RWPE2 (cell line): Measurements from ENCODE around the gene GZMA.

Experiments
- ATAC-seq: fragments of 200-7000 bp; cut with Tn5 transposase; 3 replicates; pipeline ENCODE4 v1.9.1; 2021; ENCODE audit warnings: low read depth
- DNase-seq: peaks from one replicate; pipeline ENCODE4 v3.0.0-alpha.2; 2020; ENCODE audit warnings: low spot score
- H3K27ac ChIP-seq: fragments of 450-650 bp; 2 replicates; pipeline ENCODE4 v1.5.1; 2017; ENCODE audit warnings: mild to moderate bottlenecking; ENCODE audit not compliant: poor library complexity, severe bottlenecking
- H3K27me3 ChIP-seq: fragments of 250-450 bp; sonication (Bioruptor Pico); 2 replicates; pipeline ENCODE4 v1.5.1; 2021; ENCODE audit warnings: mild to moderate bottlenecking, moderate library complexity; ENCODE audit not compliant: insufficient read depth, poor library complexity, severe bottlenecking
- H3K36me3 ChIP-seq: fragments of 250-450 bp; sonication (Bioruptor Pico); 2 replicates; pipeline ENCODE4 v1.5.1; 2020; ENCODE audit warnings: low read depth, mild to moderate bottlenecking, moderate library complexity
- H3K4me1 ChIP-seq: fragments of 250-450 bp; sonication (Bioruptor Pico); 2 replicates; pipeline ENCODE4 v1.5.1; 2021; ENCODE audit warnings: mild to moderate bottlenecking, moderate library complexity; ENCODE audit not compliant: insufficient read depth, poor library complexity, severe bottlenecking
- H3K4me3 ChIP-seq: fragments of 250-450 bp; sonication (Bioruptor Pico); 2 replicates; pipeline ENCODE4 v1.5.1; 2021; ENCODE audit warnings: mild to moderate bottlenecking, moderate library complexity; ENCODE audit not compliant: severe bottlenecking
- H3K9me3 ChIP-seq: fragments of 250-450 bp; sonication (Bioruptor Pico); 2 replicates; pipeline ENCODE4 v1.5.1; 2021; ENCODE audit warnings: mild to moderate bottlenecking, moderate library complexity; ENCODE audit not compliant: severe bottlenecking
- CTCF ChIP-seq: fragments of 450-650 bp; IDR thresholded peaks from one replicate; pipeline ENCODE4 v1.5.1; 2017; ENCODE audit warnings: mild to moderate bottlenecking, moderate library complexity; ENCODE audit not compliant: poor library complexity, severe bottlenecking

Gene GZMA

GRCh38 chr5:55136521-55136920 is 34.1 kb downstream of the GZMA start:
- H3K36me3 ChIP-seq: no peaks in the 10 kb centered on the region

GRCh38 chr5:55140908-55141665 is 38.6 kb downstream of the GZMA start:
- no peak overlapping the region for H3K4me3 ChIP-seq
- H3K27me3 ChIP-seq: no peaks in the 10 kb centered on the region
- ATAC-seq (no peak), DNase-seq (no peak)
- H3K4me1 ChIP-seq: no peaks in the 10 kb centered on the region
- no peak for TF ChIP-seq CTCF
- no peaks in the 10 kb centered on the region for H3K36me3 ChIP-seq
- H3K9me3 ChIP-seq: no peaks in the 10 kb centered on the region
- H3K27ac ChIP-seq: no peak overlapping the region

More at GRCh38 chr5:55136521-55136920, 34.1 kb downstream of the GZMA start:
- H3K4me1 ChIP-seq: no peaks in the 10 kb centered on the region
- ATAC-seq: no peak
- no peaks in the 10 kb centered on the region for H3K27me3 ChIP-seq
- no peaks in the 10 kb centered on the region for H3K9me3 ChIP-seq
- H3K27ac ChIP-seq: no peak overlapping the region
- no peak for DNase-seq
- no peak overlapping the region for H3K4me3 ChIP-seq
- no peak for TF ChIP-seq CTCF

GRCh38 chr5:55141945-55142690 is 39.7 kb downstream of the GZMA start:
- no peak for TF ChIP-seq CTCF
- ATAC-seq (no peak), DNase-seq (no peak)
- Histone ChIP-seq H3K27me3 (no peaks in the 10 kb centered on the region), H3K9me3 (no peaks in the 10 kb centered on the region), H3K4me3 (no peak overlapping the region), H3K27ac (no peak overlapping the region), H3K36me3 (no peaks in the 10 kb centered on the region), H3K4me1 (no peaks in the 10 kb centered on the region)

- no peak overlapping the region for H3K4me3 ChIP-seq
- H3K36me3 ChIP-seq: no peaks in the 10 kb centered on the region
- ATAC-seq (no peak), DNase-seq (no peak)
- H3K4me1 ChIP-seq: no peaks in the 10 kb centered on the region
- no peaks in the 10 kb centered on the region for H3K9me3 ChIP-seq
- no peak overlapping the region for H3K27ac ChIP-seq
- no peak for TF ChIP-seq CTCF
- H3K27me3 ChIP-seq: no peaks in the 10 kb centered on the region
These were observed 41.2 kb downstream of the GZMA start for GRCh38 chr5:55143624-55144023.

- Histone ChIP-seq H3K4me1 (peaks cover 2% of the 10 kb centered on the region), H3K27ac (no peak overlapping the region), H3K4me3 (no peak overlapping the region), H3K9me3 (no peaks in the 10 kb centered on the region), H3K36me3 (no peaks in the 10 kb centered on the region), H3K27me3 (no peaks in the 10 kb centered on the region)
- TF ChIP-seq CTCF: no peak
- ATAC-seq (no peak), DNase-seq (no peak)
These were observed 43.6 kb downstream of the GZMA start for GRCh38 chr5:55146080-55146479.
